OCI-LY1 (cell line): ENCODE measurements around the gene CCDC63.

Experiments used
- H2AFZ ChIP-seq: fragments of 200-600 bp; sonication (generic), shearing (Covaris generic); 2 replicates; pipeline ENCODE4 v1.6.0; 2014; ENCODE audit warnings: antibody characterized with exemption, mild to moderate bottlenecking, low read length
- H3F3A ChIP-seq: fragments of 200-600 bp; sonication (generic), shearing (Covaris generic); 2 replicates; pipeline ENCODE4 v1.6.0; 2014; ENCODE audit warnings: mild to moderate bottlenecking, antibody characterized with exemption, low read length, moderate library complexity; ENCODE audit not compliant: insufficient read depth
- H3K27ac ChIP-seq: fragments of 200-600 bp; sonication (generic); 2 replicates; pipeline ENCODE4 v1.5.1; 2014; ENCODE audit warnings: low read length, mixed run types, mild to moderate bottlenecking, low read depth; ENCODE audit not compliant: poor library complexity, severe bottlenecking
- H3K27me3 ChIP-seq: fragments of 200-600 bp; sonication (generic); 2 replicates; pipeline ENCODE4 v1.6.0; 2014; ENCODE audit warnings: antibody characterized with exemption, mild to moderate bottlenecking, low read length, moderate library complexity; ENCODE audit not compliant: insufficient read depth
- H3K36me3 ChIP-seq: fragments of 200-600 bp; sonication (generic); 2 replicates; pipeline ENCODE4 v1.6.1; 2014; ENCODE audit warnings: mild to moderate bottlenecking, antibody characterized with exemption, low read length, moderate library complexity, mixed read lengths; ENCODE audit not compliant: insufficient read depth
- H3K4me1 ChIP-seq: fragments of 200-600 bp; sonication (generic); 2 replicates; pipeline ENCODE4 v1.5.1; 2014; ENCODE audit warnings: mild to moderate bottlenecking, low read length, moderate library complexity; ENCODE audit not compliant: insufficient read depth, severe bottlenecking
- H3K4me2 ChIP-seq: fragments of 200-600 bp; sonication (generic), shearing (Covaris generic); 2 replicates; pipeline ENCODE4 v1.6.1; 2014; ENCODE audit warnings: low read length
- H3K4me3 ChIP-seq: fragments of 200-600 bp; sonication (generic); 2 replicates; pipeline ENCODE4 v1.5.1; 2014; ENCODE audit warnings: low read length, low read depth, mild to moderate bottlenecking, mixed read lengths; ENCODE audit not compliant: poor library complexity, severe bottlenecking
- H3K79me2 ChIP-seq: fragments of 200-600 bp; shearing (Covaris generic); 2 replicates; pipeline ENCODE4 v1.6.1; 2016; ENCODE audit warnings: mixed run types, low read length, mixed read lengths; ENCODE audit not compliant: insufficient read depth
- H3K9ac ChIP-seq: fragments of 200-600 bp; sonication (generic), shearing (Covaris generic); 2 replicates; pipeline ENCODE4 v1.6.1; 2014; ENCODE audit warnings: mild to moderate bottlenecking, low read length, mixed read lengths
- H3K9me2 ChIP-seq: fragments of 200-600 bp; sonication (generic), shearing (Covaris generic); 2 replicates; pipeline ENCODE4 v1.6.1; 2014; ENCODE audit warnings: low read depth, mild to moderate bottlenecking, low read length, mixed read lengths
- H3K9me3 ChIP-seq: fragments of 200-600 bp; shearing (Covaris generic); 2 replicates; pipeline ENCODE4 v1.6.1; 2014; ENCODE audit warnings: low read length, mixed read lengths
- H4K20me1 ChIP-seq: fragments of 200-600 bp; sonication (generic), shearing (Covaris generic); 2 replicates; pipeline ENCODE4 v1.6.0; 2016; ENCODE audit warnings: mild to moderate bottlenecking, low read length; ENCODE audit not compliant: insufficient read depth
- CTCF ChIP-seq: fragments of 200-600 bp; sonication (generic), shearing (Covaris generic); IDR thresholded peaks from 2 replicates; pipeline ENCODE4 v1.5.1; 2017; ENCODE audit warnings: mild to moderate bottlenecking, antibody characterized with exemption, low read length, moderate library complexity, mixed read lengths
- EZH2 ChIP-seq: fragments of 200-600 bp; sonication (generic), shearing (Covaris generic); IDR thresholded peaks from 2 replicates; pipeline ENCODE4 v1.8.0; 2017; ENCODE audit warnings: borderline replicate concordance, mixed run types, mild to moderate bottlenecking, antibody characterized with exemption, low read length, moderate library complexity, mixed read lengths

The CCDC63 gene

GRCh38 chr12:110937104-110937641, 90.4 kb downstream of the CCDC63 start:
- Histone ChIP-seq H3K79me2 (no peaks in the 10 kb centered on the region), H3K9me2 (no peaks in the 10 kb centered on the region), H3K9me3 (no peaks in the 10 kb centered on the region), H3K4me1 (no peaks in the 10 kb centered on the region), H3K27ac (no peak overlapping the region), H3K9ac (no peak overlapping the region), H3K4me2 (no peak overlapping the region), H3K4me3 (no peak overlapping the region), H3F3A (no peaks in the 10 kb centered on the region), H3K36me3 (no peaks in the 10 kb centered on the region), H2AFZ (no peak overlapping the region), H4K20me1 (no peaks in the 10 kb centered on the region), H3K27me3 (no peaks in the 10 kb centered on the region)
- TF ChIP-seq EZH2: no peak
- TF ChIP-seq CTCF: peak; percentile 70

- H3K79me2 ChIP-seq: no peaks in the 10 kb centered on the region
- H3F3A ChIP-seq: no peaks in the 10 kb centered on the region
- no peak overlapping the region for H3K4me2 ChIP-seq
- no peaks in the 10 kb centered on the region for H3K36me3 ChIP-seq
- no peak overlapping the region for H3K27ac ChIP-seq
- no peaks in the 10 kb centered on the region for H3K9me3 ChIP-seq
- H3K4me1 ChIP-seq: no peaks in the 10 kb centered on the region
- H2AFZ ChIP-seq: no peak overlapping the region
- TF ChIP-seq CTCF (no peak), EZH2 (no peak)
- H4K20me1 ChIP-seq: no peaks in the 10 kb centered on the region
- no peak overlapping the region for H3K4me3 ChIP-seq
- no peak overlapping the region for H3K9ac ChIP-seq
- no peaks in the 10 kb centered on the region for H3K27me3 ChIP-seq
- no peaks in the 10 kb centered on the region for H3K9me2 ChIP-seq
Measured at GRCh38 chr12:110940296-110940695, 93.5 kb downstream of the CCDC63 start.

- Histone ChIP-seq H3F3A (no peaks in the 10 kb centered on the region), H3K27me3 (no peaks in the 10 kb centered on the region)
- TF ChIP-seq CTCF: no peak
Measured at GRCh38 chr12:110940933-110941332, 94.1 kb downstream of the CCDC63 start.

More at GRCh38 chr12:110940933-110941332, 94.1 kb downstream of the CCDC63 start:
- Histone ChIP-seq H2AFZ (no peak overlapping the region), H3K4me2 (no peak overlapping the region), H3K9me3 (no peaks in the 10 kb centered on the region), H3K9ac (no peak overlapping the region), H3K36me3 (no peaks in the 10 kb centered on the region), H3K9me2 (no peaks in the 10 kb centered on the region), H3K4me3 (no peak overlapping the region), H3K4me1 (no peaks in the 10 kb centered on the region), H4K20me1 (no peaks in the 10 kb centered on the region), H3K79me2 (no peaks in the 10 kb centered on the region), H3K27ac (no peak overlapping the region)
